Measurements from ENCODE around the gene PDE7B.

DNA sequence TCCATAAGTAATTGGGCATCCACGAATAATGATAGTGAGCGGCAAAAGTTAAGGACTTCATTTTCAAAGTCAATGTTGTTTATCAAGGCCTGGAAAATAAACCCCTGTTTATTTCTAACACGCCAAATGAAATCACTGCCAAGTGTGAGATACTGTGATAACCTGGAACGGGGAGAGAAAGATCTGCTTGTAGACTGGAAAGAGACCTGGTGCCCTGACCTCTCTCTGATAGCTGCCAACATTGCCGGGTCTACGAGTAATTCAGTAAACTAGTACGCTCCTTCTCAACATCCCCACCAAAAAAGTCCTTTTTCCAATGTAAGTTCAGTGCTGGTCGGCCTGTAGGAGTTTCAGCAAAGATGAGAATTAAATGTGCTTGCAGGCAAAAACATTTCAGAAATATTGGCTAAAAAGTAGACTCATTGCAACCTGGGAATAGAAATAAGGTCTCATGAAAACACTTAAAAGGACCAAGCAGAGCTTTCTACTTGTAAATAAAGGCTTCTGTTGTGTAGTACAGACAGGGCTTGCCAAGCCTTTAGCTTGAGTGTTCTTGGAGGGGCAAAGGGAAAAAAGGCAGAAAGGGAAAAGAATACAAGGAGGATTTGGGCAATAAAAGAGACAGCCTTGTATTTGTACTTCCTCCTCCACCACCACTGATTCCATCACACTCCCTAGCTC lies 43.9 kb downstream of the PDE7B start:
- TF ChIP-seq GATA2 (IDR thresholded peaks at IDR 0.05; ENCODE audit: low read depth, low read length) (no peak), GATA3 (IDR thresholded peaks at IDR 0.05; ENCODE audit: low read depth, low read length) (no peak)
